ENCODE data around the gene PLEKHH1.

GRCh38 chr14:67574156-67574555 is 41.1 kb downstream of the PLEKHH1 start:
- TF ChIP-seq CTCF (IDR thresholded peaks at IDR 0.05) (no peak), POLR2A (IDR thresholded peaks at IDR 0.05) (no peak)

Data from testis (tissue), 2 donors.